GM12872 (cell line): ENCODE results near the gene HDAC4.

Experiments
- CTCF ChIP-seq: IDR thresholded peaks from 3 replicates; pipeline ENCODE4 v1.5.1; 2011; ENCODE audit warnings: low read depth, mild to moderate bottlenecking, low read length, moderate library complexity; ENCODE audit not compliant: insufficient read depth

HDAC4 gene

GRCh38 chr2:239066597-239066996, 334.2 kb downstream of the HDAC4 start:
- TF ChIP-seq CTCF, result no peak

- no peak for TF ChIP-seq CTCF
These were observed 334.9 kb downstream of the HDAC4 start for GRCh38 chr2:239065962-239066361.

- no peak for TF ChIP-seq CTCF
These were observed 335.3 kb downstream of the HDAC4 start for GRCh38 chr2:239065537-239065936.

- no peak for TF ChIP-seq CTCF
These were observed 335.9 kb downstream of the HDAC4 start for GRCh38 chr2:239064891-239065290.

GRCh38 chr2:239064253-239064652, 336.6 kb downstream of the HDAC4 start:
- TF ChIP-seq CTCF, result no peak

- no peak for TF ChIP-seq CTCF
These were observed 338.1 kb downstream of the HDAC4 start for GRCh38 chr2:239062743-239063142.

GRCh38 chr2:239061824-239062570, 338.8 kb downstream of the HDAC4 start:
- TF ChIP-seq CTCF, result no peak
